Thyroid gland (tissue), 4 donors: ENCODE measurements around the gene MRPL17.

Source experiments
- CTCF ChIP-seq, 6 experiments: fragments of 200-600 bp in 3 of 6; fragments of 450-650 bp in 3 of 6; sonication (generic) in 3 of 6; IDR thresholded peaks; one replicate each; pipeline ENCODE4 v1.5.1; 2016 to 2019; ENCODE audit warnings: antibody characterized with exemption in 6 of 6, mild to moderate bottlenecking in 2 of 6, inconsistent platforms in 1 of 6, moderate library complexity in 1 of 6
- POLR2A ChIP-seq, 2 donors: fragments of 450-650 bp; IDR thresholded peaks; one replicate each; pipeline ENCODE4 v1.6.1; 2017; ENCODE audit warnings: antibody characterized with exemption in 2 of 2, mild to moderate bottlenecking in 2 of 2, moderate library complexity in 1 of 2

- TF ChIP-seq POLR2A (IDR thresholded peaks at IDR 0.05), result no peak
- no peak for TF ChIP-seq CTCF (IDR thresholded peaks at IDR 0.05)
Observed at GRCh38 chr11:6636480-6636879, 46.7 kb downstream of the MRPL17 start.
